GM12878 (cell line): ENCODE data around the gene PIPOX. TPM values are rescaled to one million over a fixed set of nuclear protein-coding genes. Genes with fewer than 3 reads are reported as not detected.

Experiments
- HDAC6 ChIP-seq: fragments of 200-600 bp; sonication (generic); IDR thresholded peaks from one replicate; pipeline ENCODE4 v1.8.0; 2017; ENCODE audit warnings: antibody characterized with exemption; ENCODE audit not compliant: unreplicated experiment
- polyA plus RNA-seq, 11 experiments: library from polyadenylated mRNA; depleted of rRNA in 4 of 11; unstranded in 6 of 11; stranded (reverse) in 5 of 11; fragments of >200 nt; fragmentation: Nextera tagmentation in 4 of 11; fragmentation: Illumina TruSeq in 1 of 11; extraction: Ambion mirVana in 4 of 11; extraction: Trizol in 1 of 11; gene quantifications; 1 replicate in 1 of 11; 2 replicates in 10 of 11; pipeline versions ENCODE4 v1.2.1 to v1.2.3, GENCODE V29; 2011 to 2016; ENCODE audit warnings: inconsistent platforms in 2 of 11, missing spikeins in 2 of 11, low read depth in 1 of 11
- total RNA-seq, 4 experiments: library from RNA; depleted of rRNA in 3 of 4; stranded (reverse); fragments of >200 nt in 3 of 4; fragmentation: Illumina TruSeq in 1 of 4; extraction: Trizol in 1 of 4; gene quantifications; 2 replicates each; pipeline versions ENCODE4 v1.2.1 to v1.2.3, GENCODE V29; 2013 to 2021
- TF ChIP-seq, protein P1 (sequence below): fragments of 150-350 bp; IDR thresholded peaks from 2 replicates; pipeline ENCODE4 v1.6.1; 2016; ENCODE audit warnings: low read depth, low read length
- TF ChIP-seq, protein P2 (sequence below): fragments of 450-650 bp; formaldehyde crosslinking; IDR thresholded peaks from 2 replicates; pipeline ENCODE4 v1.5.0; 2022; ENCODE audit warnings: mild to moderate bottlenecking, missing genetic modification characterization

The PIPOX gene
- total and polyA plus RNA-seq, 10 of the 15 experiments (the other 5 are each of a cell fraction or from before 2014, with no cell fraction given), result 0.22 to 1.4 (median 0.56) TPM; not detected in 1

GRCh38 chr17:29031488-29031887 is 11.5 kb upstream of the PIPOX start (continued):
- TF ChIP-seq, protein P1, sequence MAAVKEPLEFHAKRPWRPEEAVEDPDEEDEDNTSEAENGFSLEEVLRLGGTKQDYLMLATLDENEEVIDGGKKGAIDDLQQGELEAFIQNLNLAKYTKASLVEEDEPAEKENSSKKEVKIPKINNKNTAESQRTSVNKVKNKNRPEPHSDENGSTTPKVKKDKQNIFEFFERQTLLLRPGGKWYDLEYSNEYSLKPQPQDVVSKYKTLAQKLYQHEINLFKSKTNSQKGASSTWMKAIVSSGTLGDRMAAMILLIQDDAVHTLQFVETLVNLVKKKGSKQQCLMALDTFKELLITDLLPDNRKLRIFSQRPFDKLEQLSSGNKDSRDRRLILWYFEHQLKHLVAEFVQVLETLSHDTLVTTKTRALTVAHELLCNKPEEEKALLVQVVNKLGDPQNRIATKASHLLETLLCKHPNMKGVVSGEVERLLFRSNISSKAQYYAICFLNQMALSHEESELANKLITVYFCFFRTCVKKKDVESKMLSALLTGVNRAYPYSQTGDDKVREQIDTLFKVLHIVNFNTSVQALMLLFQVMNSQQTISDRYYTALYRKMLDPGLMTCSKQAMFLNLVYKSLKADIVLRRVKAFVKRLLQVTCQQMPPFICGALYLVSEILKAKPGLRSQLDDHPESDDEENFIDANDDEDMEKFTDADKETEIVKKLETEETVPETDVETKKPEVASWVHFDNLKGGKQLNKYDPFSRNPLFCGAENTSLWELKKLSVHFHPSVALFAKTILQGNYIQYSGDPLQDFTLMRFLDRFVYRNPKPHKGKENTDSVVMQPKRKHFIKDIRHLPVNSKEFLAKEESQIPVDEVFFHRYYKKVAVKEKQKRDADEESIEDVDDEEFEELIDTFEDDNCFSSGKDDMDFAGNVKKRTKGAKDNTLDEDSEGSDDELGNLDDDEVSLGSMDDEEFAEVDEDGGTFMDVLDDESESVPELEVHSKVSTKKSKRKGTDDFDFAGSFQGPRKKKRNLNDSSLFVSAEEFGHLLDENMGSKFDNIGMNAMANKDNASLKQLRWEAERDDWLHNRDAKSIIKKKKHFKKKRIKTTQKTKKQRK, result no peak
- TF ChIP-seq, protein P2, sequence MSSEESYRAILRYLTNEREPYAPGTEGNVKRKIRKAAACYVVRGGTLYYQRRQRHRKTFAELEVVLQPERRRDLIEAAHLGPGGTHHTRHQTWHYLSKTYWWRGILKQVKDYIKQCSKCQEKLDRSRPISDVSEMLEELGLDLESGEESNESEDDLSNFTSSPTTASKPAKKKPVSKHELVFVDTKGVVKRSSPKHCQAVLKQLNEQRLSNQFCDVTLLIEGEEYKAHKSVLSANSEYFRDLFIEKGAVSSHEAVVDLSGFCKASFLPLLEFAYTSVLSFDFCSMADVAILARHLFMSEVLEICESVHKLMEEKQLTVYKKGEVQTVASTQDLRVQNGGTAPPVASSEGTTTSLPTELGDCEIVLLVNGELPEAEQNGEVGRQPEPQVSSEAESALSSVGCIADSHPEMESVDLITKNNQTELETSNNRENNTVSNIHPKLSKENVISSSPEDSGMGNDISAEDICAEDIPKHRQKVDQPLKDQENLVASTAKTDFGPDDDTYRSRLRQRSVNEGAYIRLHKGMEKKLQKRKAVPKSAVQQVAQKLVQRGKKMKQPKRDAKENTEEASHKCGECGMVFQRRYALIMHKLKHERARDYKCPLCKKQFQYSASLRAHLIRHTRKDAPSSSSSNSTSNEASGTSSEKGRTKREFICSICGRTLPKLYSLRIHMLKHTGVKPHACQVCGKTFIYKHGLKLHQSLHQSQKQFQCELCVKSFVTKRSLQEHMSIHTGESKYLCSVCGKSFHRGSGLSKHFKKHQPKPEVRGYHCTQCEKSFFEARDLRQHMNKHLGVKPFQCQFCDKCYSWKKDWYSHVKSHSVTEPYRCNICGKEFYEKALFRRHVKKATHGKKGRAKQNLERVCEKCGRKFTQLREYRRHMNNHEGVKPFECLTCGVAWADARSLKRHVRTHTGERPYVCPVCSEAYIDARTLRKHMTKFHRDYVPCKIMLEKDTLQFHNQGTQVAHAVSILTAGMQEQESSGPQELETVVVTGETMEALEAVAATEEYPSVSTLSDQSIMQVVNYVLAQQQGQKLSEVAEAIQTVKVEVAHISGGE (CRISPR knock-in tag), result no peak
- TF ChIP-seq HDAC6, result no peak
